ENCODE results near the gene RSPRY1. TPM values are rescaled to one million over a fixed set of nuclear protein-coding genes. Genes with fewer than 3 reads are reported as not detected.

RSPRY1 gene
- total and polyA plus RNA-seq, 2 donors: 18.3 to 59.5 TPM

DNA sequence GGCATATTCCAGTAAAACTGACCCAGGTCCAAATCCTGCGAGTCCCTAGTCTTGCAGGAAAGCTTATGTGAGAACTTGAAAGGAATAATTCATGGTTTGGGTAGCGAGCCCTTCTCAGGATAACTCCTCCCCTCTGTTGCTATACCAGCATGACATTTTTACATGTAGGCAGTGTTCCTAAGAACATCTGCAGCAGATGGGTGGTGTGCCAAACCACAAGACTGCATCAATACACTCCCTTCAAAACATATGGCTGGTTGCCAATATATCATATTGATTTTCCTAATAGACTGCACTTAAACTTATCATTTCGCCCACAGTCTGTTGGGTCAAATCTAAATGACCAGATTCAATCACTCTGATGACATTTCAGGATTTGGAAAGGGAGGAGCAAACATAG is 20.2 kb upstream of the RSPRY1 start:
- Histone ChIP-seq H3K27ac (ENCODE audit: low read depth) (no peak overlapping the region), H3K4me1 (ENCODE audit: insufficient read depth) (no peaks in the 10 kb centered on the region), H3K4me3 (ENCODE audit: low read depth, low read length) (no peak overlapping the region), H3K36me3 (ENCODE audit: insufficient read depth) (peaks cover 6% of the 10 kb centered on the region)
- no peak for DNase-seq (ENCODE audit: extremely low spot score)
- 83% methylated on average over 3 of the region's 3 CpGs for WGBS

DNA sequence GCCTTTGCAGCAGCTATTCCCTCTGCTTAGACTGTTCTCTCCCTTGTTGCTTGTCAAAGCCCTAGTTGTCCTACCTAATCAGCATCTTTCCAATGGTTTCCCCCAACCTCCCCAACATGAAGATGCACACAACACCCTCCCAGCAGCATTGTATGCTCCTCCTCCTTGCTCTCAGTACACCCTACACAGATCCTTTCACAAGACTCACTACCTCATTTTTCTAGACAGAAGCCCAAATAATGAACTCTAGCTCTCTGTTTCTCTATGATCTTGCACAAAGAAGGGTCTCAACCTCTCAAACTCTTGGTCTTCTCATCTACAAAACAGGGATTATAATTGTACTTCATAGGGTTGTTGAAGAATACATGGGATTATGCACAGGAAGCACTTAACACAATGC is 19.7 kb upstream of the RSPRY1 start:
- peaks cover 6% of the 10 kb centered on the region for H3K36me3 ChIP-seq (ENCODE audit: insufficient read depth)
- H3K4me3 ChIP-seq (ENCODE audit: low read depth, low read length): no peak overlapping the region
- no peak for DNase-seq (ENCODE audit: extremely low spot score)
- no peak overlapping the region for H3K27ac ChIP-seq (ENCODE audit: low read depth)
- H3K4me1 ChIP-seq (ENCODE audit: insufficient read depth): no peaks in the 10 kb centered on the region

GRCh38 chr16:57166951-57167350 is 19.2 kb upstream of the RSPRY1 start:
- peaks cover 10% of the 10 kb centered on the region for H3K36me3 ChIP-seq (ENCODE audit: insufficient read depth)
- H3K4me3 ChIP-seq (ENCODE audit: low read depth, low read length): no peak overlapping the region
- no peak overlapping the region for H3K27ac ChIP-seq (ENCODE audit: low read depth)
- 83% methylated on average over 7 of the region's 7 CpGs for WGBS
- no peak for DNase-seq (ENCODE audit: extremely low spot score)
- no peaks in the 10 kb centered on the region for H3K4me1 ChIP-seq (ENCODE audit: insufficient read depth)

DNA sequence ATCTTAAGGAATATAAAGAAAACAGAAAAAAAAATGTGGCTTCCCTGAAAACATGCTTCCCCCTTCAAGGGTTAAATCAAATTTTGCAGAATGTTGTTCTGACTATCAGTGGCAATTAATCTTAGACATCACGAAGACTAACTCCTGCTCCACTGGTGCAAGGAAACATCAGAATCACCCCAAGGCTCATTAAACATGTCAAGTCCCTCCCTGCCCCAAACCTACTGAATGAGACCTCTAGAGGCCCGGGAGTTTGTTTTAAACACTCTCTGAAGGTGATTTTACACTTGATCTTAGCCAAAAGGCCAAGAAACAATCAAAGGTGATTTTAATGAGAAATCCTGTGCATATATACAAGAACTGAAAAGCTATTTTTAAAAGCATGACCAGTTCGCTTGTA is 18.6 kb upstream of the RSPRY1 start:
- Histone ChIP-seq H3K27ac (ENCODE audit: low read depth) (no peak overlapping the region), H3K4me3 (ENCODE audit: low read depth, low read length) (no peak overlapping the region), H3K36me3 (ENCODE audit: insufficient read depth) (peaks cover 10% of the 10 kb centered on the region), H3K4me1 (ENCODE audit: insufficient read depth) (no peaks in the 10 kb centered on the region)
- no peak for DNase-seq (ENCODE audit: extremely low spot score)
- WGBS: 67% methylated on average over 3 of the region's 3 CpGs

DNA sequence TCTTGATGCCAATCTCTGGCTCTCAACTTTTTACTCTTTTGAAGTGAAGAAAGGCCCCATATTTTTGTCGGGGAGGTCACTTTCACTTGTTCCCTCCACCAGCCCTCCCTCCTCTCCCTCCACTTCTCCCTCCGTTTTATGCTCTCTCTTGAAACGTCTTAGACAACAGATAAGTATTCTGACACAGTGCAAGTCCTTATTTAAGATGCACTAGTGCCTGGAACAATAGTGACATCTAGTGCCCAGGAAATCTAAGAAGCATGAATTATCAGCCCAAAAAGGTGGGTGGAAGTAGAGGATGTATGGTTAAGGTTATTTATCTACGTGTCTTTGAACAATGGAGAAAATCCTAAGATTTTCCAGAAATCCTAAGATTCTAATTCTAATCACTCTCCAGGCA is 18.2 kb upstream of the RSPRY1 start:
- H3K27ac ChIP-seq (ENCODE audit: low read depth): no peak overlapping the region
- H3K4me1 ChIP-seq (ENCODE audit: insufficient read depth): no peaks in the 10 kb centered on the region
- H3K4me3 ChIP-seq (ENCODE audit: low read depth, low read length): no peak overlapping the region
- peaks cover 10% of the 10 kb centered on the region for H3K36me3 ChIP-seq (ENCODE audit: insufficient read depth)
- WGBS: 13% methylated on average over 4 of the region's 4 CpGs
- no peak for DNase-seq (ENCODE audit: extremely low spot score)

- Histone ChIP-seq H3K36me3 (ENCODE audit: insufficient read depth) (peaks cover 7% of the 10 kb centered on the region), H3K27ac (ENCODE audit: low read depth) (no peak overlapping the region)
- DNase-seq (ENCODE audit: extremely low spot score): no peak
Observed at GRCh38 chr16:57169327-57169726, 16.8 kb upstream of the RSPRY1 start.

DNA sequence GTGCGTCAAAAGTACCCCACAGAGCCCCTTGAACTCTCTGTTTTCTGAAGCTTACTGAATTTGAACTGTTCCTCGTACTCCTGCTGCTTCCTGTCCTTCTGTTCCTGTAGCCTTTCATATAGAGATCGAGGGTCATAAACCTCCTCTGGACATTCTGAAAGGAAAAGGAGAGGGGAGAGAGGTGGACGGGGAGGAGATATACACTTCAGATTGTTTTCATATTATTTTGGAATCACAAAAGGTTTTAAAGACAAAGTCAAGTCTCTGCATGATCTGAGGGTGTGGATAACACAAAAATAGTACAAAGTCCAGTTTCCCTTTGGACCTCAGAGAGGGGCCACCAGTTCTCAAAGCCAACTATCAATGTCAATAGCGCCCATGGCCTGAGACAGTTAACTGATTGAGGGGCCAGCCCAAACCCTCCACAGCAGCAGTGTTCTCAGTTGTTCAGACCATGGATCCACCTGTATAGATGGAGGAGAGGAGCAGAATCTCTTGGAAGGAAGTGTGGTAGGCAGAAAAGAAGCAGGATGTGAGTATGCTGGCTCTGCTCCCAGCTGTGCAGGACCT is 13.3 kb upstream of the RSPRY1 start:
- Histone ChIP-seq H3K4me3 (ENCODE audit: low read depth, low read length) (no peak overlapping the region), H3K27ac (ENCODE audit: low read depth) (no peak overlapping the region), H3K36me3 (ENCODE audit: insufficient read depth) (peaks cover 7% of the 10 kb centered on the region), H3K4me1 (ENCODE audit: insufficient read depth) (no peaks in the 10 kb centered on the region)
- no peak for DNase-seq (ENCODE audit: extremely low spot score)
- WGBS: 84% methylated on average over 5 of the region's 5 CpGs

More at GRCh38 chr16:57169327-57169726, 16.8 kb upstream of the RSPRY1 start:
- H3K4me1 ChIP-seq (ENCODE audit: insufficient read depth): no peaks in the 10 kb centered on the region
- H3K4me3 ChIP-seq (ENCODE audit: low read depth, low read length): no peak overlapping the region

DNA sequence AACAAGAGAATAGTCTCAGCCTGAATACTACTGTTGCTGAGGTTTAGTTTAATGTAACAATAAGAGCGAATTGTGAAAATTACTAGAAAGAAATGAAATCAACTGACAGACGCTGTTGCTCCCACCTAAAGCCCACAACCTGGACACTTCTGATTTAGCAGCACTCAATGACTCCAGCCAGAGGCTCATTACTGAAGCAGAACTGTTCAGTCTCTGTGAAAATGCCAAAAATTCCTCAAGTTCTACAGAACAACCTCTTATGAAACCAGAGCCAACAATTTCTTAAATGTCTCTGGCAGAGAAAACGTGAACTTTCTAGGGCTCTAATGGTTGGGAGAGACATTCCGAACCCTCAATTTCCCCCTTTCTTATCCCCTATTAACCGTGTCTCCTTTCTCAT is 10.2 kb upstream of the RSPRY1 start:
- no peak for DNase-seq (ENCODE audit: extremely low spot score)
- Histone ChIP-seq H3K4me1 (ENCODE audit: insufficient read depth) (no peaks in the 10 kb centered on the region), H3K4me3 (ENCODE audit: low read depth, low read length) (no peak overlapping the region), H3K36me3 (ENCODE audit: insufficient read depth) (peaks cover 6% of the 10 kb centered on the region), H3K27ac (ENCODE audit: low read depth) (no peak overlapping the region)
- 75% methylated on average over 5 of the region's 5 CpGs for whole genome bisulfite sequencing

DNA sequence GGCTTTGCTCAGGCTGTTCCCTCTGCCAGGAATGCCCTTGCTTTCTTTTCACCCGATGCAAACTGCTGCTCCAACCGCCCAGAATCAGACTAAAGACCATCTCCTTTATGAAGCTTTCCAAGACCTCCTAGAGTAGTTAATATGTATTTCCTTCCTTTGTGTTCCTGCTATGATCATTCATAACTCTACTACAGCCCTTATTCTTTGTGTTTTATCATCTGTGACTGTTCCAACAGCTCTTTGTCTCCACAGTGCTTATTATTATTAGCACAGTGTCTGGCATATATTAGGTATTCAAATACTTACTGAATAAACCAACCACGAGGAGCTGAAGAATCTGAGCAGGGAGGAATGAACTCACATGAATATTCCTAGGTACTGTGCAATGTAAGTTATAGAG is 7.9 kb upstream of the RSPRY1 start:
- WGBS: 67% methylated on average over 3 of the region's 3 CpGs
- Histone ChIP-seq H3K4me1 (ENCODE audit: insufficient read depth) (no peaks in the 10 kb centered on the region), H3K36me3 (ENCODE audit: insufficient read depth) (peaks cover 1% of the 10 kb centered on the region), H3K27ac (ENCODE audit: low read depth) (no peak overlapping the region), H3K4me3 (ENCODE audit: low read depth, low read length) (no peak overlapping the region)
- DNase-seq (ENCODE audit: extremely low spot score): no peak

GRCh38 chr16:57178793-57179212 is 7.3 kb upstream of the RSPRY1 start:
- H3K4me3 ChIP-seq (ENCODE audit: low read depth, low read length): no peak overlapping the region
- H3K27ac ChIP-seq (ENCODE audit: low read depth): no peak overlapping the region
- no peak for DNase-seq (ENCODE audit: extremely low spot score)
- 56% methylated on average over 4 of the region's 4 CpGs for WGBS
- H3K4me1 ChIP-seq (ENCODE audit: insufficient read depth): no peaks in the 10 kb centered on the region
- peaks cover 1% of the 10 kb centered on the region for H3K36me3 ChIP-seq (ENCODE audit: insufficient read depth)

- Histone ChIP-seq H3K36me3 (ENCODE audit: insufficient read depth) (peaks cover 1% of the 10 kb centered on the region), H3K4me3 (ENCODE audit: low read depth, low read length) (no peak overlapping the region), H3K4me1 (ENCODE audit: insufficient read depth) (no peaks in the 10 kb centered on the region), H3K27ac (ENCODE audit: low read depth) (no peak overlapping the region)
- no peak for DNase-seq (ENCODE audit: extremely low spot score)
- 66% methylated on average over 3 of the region's 3 CpGs for WGBS
Observed at GRCh38 chr16:57179215-57179828, 6.8 kb upstream of the RSPRY1 start.

- Histone ChIP-seq H3K4me1 (ENCODE audit: insufficient read depth) (peaks cover 1% of the 10 kb centered on the region), H3K27ac (ENCODE audit: low read depth) (no peak overlapping the region), H3K36me3 (ENCODE audit: insufficient read depth) (no peaks in the 10 kb centered on the region), H3K4me3 (ENCODE audit: low read depth, low read length) (no peak overlapping the region)
- WGBS: 98% methylated on average over 4 of the region's 4 CpGs
- no peak for DNase-seq (ENCODE audit: extremely low spot score)
Observed at GRCh38 chr16:57184113-57184512, 2.0 kb upstream of the RSPRY1 start.

DNA sequence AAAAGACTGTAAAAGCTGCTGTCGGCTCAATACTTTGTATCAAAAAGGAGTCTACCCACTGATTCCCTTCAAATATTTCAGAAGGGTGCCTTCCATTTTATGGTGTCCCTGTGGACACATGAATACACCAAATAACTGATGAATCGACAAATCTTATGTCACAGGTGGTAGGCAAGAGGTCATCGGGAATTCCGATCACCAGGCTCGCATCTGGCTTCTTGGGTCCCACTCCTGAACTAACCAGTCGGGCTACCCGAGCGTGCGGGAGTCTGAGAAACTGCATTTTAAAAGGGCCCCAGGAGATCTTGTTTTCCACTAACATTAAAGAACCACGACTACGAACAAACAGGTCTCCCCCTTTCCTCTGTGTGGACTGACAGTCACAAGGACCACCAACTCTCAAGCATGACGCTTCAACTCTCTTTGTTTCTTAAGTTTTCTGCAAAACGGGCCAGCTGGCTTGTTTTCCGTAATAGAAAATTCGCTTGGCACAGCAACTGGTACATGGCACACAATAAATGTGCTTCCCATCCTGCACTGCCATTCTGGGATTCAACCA is 1.2 kb upstream of the RSPRY1 start:
- no peak for DNase-seq (ENCODE audit: extremely low spot score)
- 21% methylated on average over 15 of the region's 15 CpGs for WGBS
- H3K4me1 ChIP-seq (ENCODE audit: insufficient read depth): peaks cover 1% of the 10 kb centered on the region
- H3K36me3 ChIP-seq (ENCODE audit: insufficient read depth): no peaks in the 10 kb centered on the region
- H3K27ac ChIP-seq (ENCODE audit: low read depth): no peak overlapping the region
- H3K4me3 ChIP-seq (ENCODE audit: low read depth, low read length): peak overlapping the region; percentile 94

- peaks cover 1% of the 10 kb centered on the region for H3K4me1 ChIP-seq (ENCODE audit: insufficient read depth)
- H3K36me3 ChIP-seq (ENCODE audit: insufficient read depth): no peaks in the 10 kb centered on the region
- H3K4me3 ChIP-seq (ENCODE audit: low read depth, low read length): peak overlapping the region; percentile 94
- DNase-seq (ENCODE audit: extremely low spot score): no peak
- peak overlapping the region; percentile 84 for H3K27ac ChIP-seq (ENCODE audit: low read depth)
- under 1% methylated on average over 37 of the region's 37 CpGs for WGBS
Observed at GRCh38 chr16:57185446-57185944, 634 bp upstream of the RSPRY1 start.
